CD4-positive, alpha-beta T cell treated with Interleukin-15 for 1 hour (primary cell): ENCODE measurements around the gene TCP11.

Experiments used
- DNase-seq: peaks from one replicate; pipeline ENCODE4 v3.0.0-alpha.2; 2020

The TCP11 gene

DNA sequence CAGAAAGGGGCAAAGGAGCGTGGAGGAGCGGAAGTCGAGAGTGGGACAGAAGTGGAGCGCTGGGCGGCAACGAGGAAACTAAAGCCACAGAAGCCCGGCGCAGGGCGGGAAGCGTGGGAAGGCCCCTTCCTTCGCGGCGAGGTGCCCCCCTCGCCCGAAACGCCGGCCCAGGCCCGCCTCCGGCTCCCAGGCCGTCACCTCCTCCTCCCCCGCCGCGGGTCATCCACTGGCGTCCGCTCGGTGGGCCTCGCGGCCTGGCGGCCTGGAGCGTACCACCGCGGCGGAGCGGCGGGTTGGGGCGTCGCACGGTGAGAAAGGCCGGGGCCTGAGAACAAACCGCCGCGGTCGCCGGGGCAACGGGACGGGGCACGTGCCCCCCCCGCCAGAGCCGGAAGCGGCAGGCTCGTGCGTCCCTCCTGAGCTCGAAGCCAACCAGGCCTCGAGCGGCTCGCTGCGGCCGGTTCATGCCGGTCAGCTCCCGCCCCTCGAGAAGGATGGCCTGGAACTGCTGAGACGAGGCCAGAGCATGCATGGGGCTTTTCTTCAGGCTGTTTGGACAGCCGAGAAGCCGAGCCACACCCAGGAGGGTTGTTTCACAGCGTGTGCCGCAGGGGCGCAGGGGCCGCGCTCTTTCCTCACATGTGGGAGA lies at the start of gene TCP11:
Gene TCP11, minus strand, starts transcription at position 333 of the 649 bp plus-strand sequence. CDS start 469 bp downstream, outside the sequence.
- DNase-seq, result peak; percentile 33

GRCh38 chr6:35190306-35190705 lies 49.2 kb upstream of the TCP11 start:
- DNase-seq, result no peak

GRCh38 chr6:35188886-35189285 lies 47.7 kb upstream of the TCP11 start:
- DNase-seq, result no peak

DNA sequence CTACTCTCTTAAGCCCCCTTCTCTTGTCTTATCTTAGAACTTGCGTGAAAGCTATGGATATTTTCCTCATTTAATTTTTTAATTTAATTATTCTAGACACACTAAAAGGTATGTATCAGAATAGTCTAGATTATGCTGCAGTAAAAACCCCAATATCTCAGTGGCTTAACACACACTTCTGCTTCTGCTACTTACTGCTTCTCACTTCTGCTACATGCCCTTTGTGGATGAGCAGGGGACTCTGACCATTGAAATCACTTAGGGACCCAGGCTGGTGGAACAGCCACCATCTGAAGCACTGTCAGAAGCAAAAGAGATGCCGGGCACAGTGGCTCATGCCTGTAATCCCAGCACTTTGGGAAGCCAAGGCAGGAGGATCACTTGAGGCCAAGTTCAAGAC lies 45.4 kb upstream of the TCP11 start:
- DNase-seq, result no peak

DNA sequence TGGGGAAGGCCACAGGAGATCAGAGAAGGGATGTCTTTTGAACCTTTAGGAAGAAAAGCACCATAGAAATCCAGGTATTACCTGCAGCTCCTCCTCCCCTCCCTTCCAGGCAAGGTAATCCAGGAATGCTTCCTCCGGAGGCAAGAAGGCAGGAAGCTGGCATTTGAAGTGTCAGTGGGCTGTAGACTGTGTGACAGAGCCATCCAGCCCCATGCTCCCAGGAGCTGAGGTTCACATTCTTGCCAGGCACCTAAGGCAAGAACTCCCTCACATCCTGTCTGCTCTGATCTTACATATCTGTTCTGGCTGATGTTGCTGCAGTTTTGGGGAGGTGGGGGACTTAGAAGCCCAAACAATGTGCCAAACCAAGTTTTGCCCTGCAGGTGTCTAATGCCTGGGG lies 44.8 kb upstream of the TCP11 start:
- no peak for DNase-seq

GRCh38 chr6:35185302-35185681 lies 44.2 kb upstream of the TCP11 start:
- DNase-seq, result no peak

- DNase-seq, result no peak
Observed at GRCh38 chr6:35184580-35185301, 43.6 kb upstream of the TCP11 start.

DNA sequence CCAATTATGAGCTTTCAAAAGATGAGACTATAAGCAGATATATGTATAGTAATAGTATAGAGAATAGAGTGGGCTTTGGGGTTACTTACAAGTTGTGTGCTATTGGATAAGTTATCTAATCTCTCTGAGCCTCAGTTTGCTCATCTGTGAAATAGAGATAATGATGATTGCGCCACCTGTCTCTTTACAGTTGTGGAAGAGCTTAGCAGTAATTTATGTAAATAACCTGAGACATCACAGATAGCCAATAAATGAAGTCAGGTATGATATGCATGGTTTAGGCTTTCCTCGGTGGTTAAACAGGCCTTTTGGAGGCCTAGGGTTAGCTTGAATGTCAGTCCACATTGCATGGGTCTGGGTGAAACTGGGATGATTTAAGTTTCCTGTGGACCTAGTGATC lies 42.8 kb upstream of the TCP11 start:
- no peak for DNase-seq

DNA sequence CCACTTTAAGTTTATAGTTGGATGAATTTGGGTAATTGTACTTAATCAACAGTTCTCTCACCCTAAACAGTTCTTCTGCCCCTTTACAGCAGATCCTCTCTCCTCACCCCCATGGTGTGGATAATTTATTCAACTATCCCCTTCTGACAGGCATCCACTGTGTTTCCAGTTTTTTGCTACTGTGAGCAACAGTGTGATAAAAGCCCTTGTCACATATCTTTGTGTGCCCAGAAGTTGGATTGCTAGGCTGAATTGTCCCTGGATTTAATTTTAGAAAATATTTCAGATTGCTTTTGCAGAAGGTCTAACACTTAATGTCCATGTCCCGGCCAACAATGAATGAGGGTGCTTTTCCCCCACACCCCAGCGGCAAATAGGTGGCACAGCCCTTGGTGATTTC lies 42.1 kb upstream of the TCP11 start:
- DNase-seq, result no peak

GRCh38 chr6:35181933-35182612 lies 40.9 kb upstream of the TCP11 start:
- DNase-seq, result no peak

DNA sequence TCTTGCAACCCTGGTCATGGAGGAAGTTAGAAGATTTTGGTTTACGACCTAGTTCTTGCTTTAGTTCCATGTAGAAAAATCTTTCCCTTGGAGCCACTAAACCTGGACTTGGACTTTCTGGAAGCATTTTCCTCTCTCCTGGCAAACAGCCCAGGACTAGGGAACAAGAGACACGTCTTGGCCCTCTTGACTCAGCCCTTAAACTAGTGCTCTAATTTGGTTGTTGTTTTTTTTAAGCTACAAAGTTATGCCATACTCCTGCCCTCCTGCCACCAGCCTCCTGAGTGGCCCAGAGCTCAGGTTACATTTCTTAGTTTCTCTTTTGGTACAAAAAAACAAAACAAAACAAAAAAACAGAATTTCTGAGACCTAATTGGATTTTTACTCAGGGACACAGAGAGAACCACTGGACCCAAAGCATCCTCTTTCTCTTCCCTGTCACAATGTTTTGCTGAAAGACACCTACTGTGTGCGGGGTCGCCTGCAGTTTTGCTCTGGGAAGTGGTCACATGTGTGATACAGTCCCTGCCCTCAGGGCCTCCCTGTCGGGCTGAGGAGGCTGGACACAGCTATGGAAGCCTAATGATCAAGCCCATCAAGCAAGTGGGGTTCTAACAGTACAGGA lies 40.3 kb upstream of the TCP11 start:
- no peak for DNase-seq

DNA sequence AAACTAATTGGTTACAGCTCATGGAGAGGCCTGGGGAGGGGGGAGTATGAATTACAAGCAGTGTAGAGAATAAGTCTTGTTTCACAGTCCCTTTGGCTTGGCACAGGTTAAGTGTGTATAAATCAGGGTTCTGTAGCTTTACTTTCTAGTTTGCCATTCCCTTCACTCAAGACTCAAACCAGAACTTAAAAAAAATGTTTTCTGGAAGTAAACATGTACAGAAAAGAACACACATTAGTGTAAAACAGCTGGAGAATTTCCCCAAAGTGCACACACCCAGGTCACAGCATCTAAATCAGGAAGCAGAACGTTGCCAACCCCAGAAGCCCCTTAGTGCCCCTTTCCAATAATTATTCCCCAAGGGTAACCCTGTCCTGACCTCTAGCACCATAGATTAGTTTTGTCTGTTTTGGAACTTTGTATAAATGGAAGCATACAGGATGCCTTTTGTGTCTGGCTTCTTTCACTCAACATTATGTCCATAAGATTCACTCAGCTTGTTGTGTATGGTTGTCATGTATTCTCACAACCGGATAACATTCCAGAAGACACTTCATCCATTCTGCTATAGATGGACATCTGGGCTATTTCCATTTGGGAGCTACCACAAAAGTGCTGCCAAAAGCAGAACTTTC lies 38.9 kb upstream of the TCP11 start:
- DNase-seq, result no peak

- no peak for DNase-seq
Observed at GRCh38 chr6:35178932-35179832, 38.0 kb upstream of the TCP11 start.

GRCh38 chr6:35178012-35178411 lies 36.9 kb upstream of the TCP11 start:
- DNase-seq, result no peak

- DNase-seq, result no peak
Observed at GRCh38 chr6:35177596-35177995, 36.5 kb upstream of the TCP11 start.

DNA sequence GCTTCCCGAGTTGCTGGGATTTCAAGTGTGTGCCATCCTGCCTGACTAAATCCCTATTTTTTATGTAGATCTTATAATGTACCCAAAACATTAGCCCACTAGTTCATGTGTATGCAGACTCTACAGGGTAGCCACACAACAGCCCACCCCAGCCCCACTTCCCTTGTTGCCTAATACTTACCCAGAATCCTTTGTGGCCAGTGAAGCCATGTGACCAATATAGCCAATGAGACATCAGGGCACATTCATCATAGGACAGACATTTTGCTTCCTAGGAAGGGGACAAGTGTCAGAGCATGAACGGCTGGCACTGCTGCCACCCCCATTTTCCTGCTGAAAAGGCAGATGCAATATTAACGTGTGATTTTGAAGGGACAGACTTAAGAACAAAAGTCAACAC lies 36.0 kb upstream of the TCP11 start:
- DNase-seq, result no peak

- no peak for DNase-seq
Observed at GRCh38 chr6:35176301-35177024, 35.3 kb upstream of the TCP11 start.

DNA sequence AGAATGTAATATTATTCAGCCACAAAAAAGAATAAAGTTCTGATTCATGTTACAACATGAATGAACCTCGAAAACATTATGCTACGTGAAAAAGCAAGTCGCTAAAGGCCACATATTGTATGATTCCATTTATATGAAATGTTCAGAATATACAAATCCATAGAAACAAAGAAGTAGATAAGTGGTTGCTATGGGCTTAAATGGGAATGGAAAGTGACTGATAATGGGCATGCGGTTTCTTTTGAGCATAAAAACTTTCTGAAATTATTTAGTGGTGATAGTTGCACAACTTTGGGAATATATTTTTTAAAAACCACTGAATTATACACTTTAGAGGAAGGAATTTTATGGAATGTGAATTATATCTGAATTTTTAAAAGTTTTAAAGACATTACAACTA lies 33.4 kb upstream of the TCP11 start:
- DNase-seq, result no peak

DNA sequence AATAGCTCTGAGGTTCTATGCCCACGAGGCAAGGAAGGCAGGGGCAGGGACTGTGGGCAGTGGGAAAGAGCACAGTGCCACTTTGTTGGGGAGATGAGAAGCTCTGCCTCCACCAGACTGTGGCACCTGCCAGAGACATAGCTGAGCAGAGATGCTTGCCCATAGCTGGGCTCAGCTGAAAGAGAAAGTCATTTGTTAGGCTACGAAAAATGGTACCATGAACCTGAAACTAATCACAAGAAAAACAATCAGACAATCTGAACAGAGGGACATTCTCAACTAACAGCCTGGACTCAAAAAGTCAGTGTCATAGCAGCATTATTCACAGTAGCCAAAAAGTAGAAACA lies 32.9 kb upstream of the TCP11 start:
- DNase-seq, result no peak

DNA sequence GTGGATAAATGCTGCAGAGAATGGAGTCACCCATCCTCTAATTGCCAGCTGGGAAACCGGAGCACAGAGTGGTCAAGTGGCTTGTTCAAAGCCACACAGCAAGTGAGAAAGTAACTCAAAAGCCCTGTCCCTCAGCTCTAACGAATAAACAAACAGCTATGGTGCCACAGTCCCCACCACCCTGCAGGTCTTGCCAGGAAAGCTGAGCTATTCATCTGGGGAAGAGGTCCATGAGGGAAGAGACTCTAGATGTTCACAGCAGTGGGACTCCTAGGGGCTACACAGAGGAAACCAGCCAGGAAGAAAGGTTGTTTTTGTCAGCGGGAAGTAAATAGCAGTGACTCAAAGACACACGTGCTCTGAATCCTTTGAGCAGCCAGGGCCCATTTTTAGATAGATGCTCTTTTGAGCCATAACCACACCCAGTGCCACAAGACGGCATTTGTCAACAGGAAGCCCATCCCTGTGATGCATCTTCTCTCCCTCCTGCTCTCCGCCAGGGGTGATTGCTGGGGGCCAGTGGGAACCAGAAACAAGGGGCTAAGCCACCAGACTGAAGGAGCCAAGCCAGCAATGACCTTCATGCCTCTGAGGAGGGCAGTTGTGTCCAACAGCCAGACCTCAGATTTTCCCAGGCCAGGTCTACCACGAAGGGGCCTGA lies 32.4 kb upstream of the TCP11 start:
- DNase-seq, result no peak

DNA sequence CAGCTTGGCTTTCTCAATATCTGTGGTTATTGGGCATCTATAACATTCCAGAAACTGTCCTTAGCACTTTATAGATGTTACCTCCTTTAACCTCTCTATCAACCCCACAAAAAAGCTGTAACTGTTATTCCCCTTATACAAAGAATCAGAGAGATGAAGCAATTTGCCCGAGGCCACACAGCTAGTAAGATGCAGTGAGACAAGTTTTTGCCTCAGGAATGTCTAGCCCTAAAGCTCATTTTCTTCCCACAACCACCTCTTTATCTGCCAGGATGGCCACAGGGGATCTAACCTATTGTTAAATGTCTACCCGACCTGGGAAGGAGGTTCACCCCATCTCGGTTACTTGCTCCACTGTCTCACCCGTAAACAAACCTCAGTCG lies 31.9 kb upstream of the TCP11 start:
- DNase-seq, result no peak
